H7 (cell line): ENCODE measurements around the gene RAB26. TPM values are rescaled to one million over a fixed set of nuclear protein-coding genes. Genes with fewer than 3 reads are reported as not detected.

Source experiments
- DNase-seq: peaks from one replicate; pipeline ENCODE4 v3.0.0; 2012
- H3K27me3 ChIP-seq: 2 replicates; pipeline ENCODE4 v1.6.0; 2011; ENCODE audit warnings: mild to moderate bottlenecking, low read length; ENCODE audit not compliant: control insufficient read depth, insufficient read depth
- H3K36me3 ChIP-seq: replicated peaks from 2 replicates; pipeline ENCODE4 v1.5.1; 2011; ENCODE audit warnings: low read length; ENCODE audit not compliant: control insufficient read depth, insufficient read depth
- H3K4me3 ChIP-seq: 2 replicates; pipeline ENCODE4 v1.5.1; 2011; ENCODE audit warnings: low read depth, mild to moderate bottlenecking, control low read depth, low read length, moderate library complexity; ENCODE audit not compliant: insufficient read depth
- total RNA-seq: library from RNA; depleted of rRNA; stranded (reverse); fragments of >200 nt; shearing (Covaris generic); gene quantifications from 2 replicates; pipeline ENCODE4 v1.2.3, GENCODE V29; 2014

Gene RAB26
- total RNA-seq, 1 experiment from 2014 or later = 10.7 TPM

DNA sequence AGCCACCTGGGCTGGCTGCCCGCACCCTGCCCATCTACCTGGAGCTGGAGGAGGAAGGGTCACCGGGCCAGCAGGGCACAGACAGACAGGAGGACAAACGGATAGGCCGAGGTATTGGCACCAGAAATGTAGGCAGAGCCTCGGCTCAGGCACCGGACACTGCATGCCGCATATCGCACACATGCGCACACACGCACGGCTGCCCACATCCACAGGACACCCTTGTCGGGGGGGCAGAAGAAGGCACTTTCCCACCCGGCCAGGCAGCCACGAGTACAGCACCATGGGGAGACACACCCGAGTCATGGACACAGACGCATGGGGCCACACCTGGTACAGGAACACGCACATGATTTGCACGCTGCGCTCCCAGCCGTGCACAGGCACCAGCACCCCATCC lies 33.5 kb downstream of the RAB26 start:
- DNase-seq = no peak
- no peak overlapping the region for H3K4me3 ChIP-seq
- H3K27me3 ChIP-seq = 0 out of 2 replicates have a peak, but pooled peaks cover 3% of the 10 kb centered on the region
- H3K36me3 ChIP-seq = peaks cover 2% of the 10 kb centered on the region; the same call in 1 of the 2 replicates

DNA sequence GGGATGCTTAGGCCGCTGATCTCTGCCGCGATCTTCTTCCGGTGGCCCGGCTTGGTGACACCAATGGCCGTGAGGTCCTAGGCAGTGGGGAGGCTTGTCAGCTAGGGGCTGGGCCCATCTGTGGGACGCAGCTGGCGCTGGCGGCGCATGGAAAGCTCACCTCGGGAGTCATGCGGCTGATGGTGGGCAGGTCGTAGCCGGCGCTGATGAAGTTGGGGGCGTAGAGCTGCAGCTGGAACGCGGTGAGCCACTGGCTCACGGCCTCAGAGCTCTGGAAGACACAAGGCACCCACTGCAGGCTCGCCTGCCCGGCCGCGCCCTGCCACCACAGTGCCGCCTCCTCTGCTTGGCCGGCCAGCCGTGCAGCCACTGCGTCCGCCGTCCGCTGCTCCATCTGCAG lies 35.2 kb downstream of the RAB26 start:
- H3K27me3 ChIP-seq = 0 out of 2 replicates have a peak, but pooled peaks cover 3% of the 10 kb centered on the region
- H3K36me3 ChIP-seq = no peaks in the 10 kb centered on the region
- no peak overlapping the region for H3K4me3 ChIP-seq
- no peak for DNase-seq

DNA sequence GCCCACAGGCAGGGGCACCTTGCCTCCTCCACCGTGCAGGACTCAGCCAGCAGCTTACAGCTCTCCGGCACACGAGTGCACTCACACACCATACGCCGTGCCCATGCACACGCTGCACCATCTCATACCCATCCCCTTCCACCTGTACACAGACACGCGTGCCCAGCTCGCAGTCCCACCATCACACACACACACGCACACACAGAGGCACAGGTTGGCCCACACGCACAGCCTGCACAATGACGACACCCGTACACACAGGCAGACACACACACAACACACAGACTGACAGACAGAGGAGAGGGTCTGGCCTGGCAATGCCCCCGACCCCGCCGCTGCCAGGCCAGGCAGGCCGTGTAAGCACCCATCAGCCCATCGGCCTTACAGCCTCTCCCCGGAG lies 35.9 kb downstream of the RAB26 start:
- 0 out of 2 replicates have a peak, but pooled peaks cover under 1% of the 10 kb centered on the region for H3K27me3 ChIP-seq
- H3K36me3 ChIP-seq = no peaks in the 10 kb centered on the region
- no peak overlapping the region for H3K4me3 ChIP-seq
- DNase-seq = no peak

DNA sequence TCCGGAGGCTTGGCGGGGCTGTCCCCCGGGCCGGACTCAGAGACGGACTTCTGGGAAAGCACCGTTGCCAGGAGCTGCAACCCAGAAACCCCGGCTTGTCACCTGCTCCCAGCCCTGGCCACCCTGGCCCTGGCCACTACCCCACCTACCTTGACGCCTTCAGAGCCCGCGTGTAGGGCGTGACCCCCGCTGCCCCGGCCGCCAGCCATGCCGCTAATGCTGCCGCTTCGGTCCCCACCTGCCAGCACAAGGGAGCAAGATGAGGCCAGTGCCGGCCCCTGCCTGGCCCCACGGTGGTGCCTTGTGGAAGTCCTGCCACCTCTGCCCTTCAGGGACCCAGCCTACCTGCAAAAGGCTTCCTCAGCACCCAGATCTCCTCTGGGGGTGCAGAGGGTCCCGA lies 36.5 kb downstream of the RAB26 start:
- H3K27me3 ChIP-seq = no peaks in the 10 kb centered on the region
- H3K36me3 ChIP-seq = no peaks in the 10 kb centered on the region
- DNase-seq = no peak
- no peak overlapping the region for H3K4me3 ChIP-seq

DNA sequence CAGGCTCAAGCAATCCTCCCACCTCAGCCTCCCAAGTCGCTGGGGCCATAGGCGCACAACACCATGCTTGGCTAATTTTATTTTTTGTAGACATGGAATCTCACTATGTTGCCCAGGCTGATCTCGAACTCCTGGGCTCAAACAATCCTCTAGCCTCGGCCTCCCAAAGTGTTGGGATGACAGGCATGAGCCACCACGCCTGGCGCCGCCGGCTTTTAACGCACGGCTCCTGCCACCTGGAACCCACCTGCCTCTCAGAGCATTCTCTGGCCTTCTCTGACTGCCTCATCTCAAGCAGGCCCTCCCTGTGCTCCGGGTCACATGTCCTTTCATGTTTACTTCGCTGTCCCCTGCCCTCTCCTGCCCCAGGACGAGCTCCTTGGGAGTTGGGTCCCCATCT lies 37.6 kb downstream of the RAB26 start:
- DNase-seq = no peak
- no peak overlapping the region for H3K4me3 ChIP-seq
- H3K36me3 ChIP-seq = no peaks in the 10 kb centered on the region
- H3K27me3 ChIP-seq = no peaks in the 10 kb centered on the region

DNA sequence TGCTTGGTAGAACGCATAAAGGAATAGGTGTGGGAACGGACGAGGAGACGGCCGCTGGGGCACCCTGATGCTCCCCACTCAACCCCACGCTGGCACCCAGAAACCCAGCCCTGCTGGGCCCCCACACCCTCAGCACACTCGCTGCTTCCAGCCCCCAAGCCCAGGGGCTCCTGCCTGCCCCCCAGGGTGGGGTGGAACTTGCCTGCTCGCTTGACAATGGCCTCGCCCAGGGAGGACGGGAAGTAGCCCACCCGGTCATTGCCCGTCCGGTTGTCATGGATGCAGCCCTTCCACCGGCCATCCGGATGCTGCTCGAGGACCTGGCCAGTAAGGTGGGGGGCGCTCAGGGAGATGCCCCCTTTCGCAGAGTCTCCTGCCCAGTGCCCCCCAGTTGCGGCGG lies 38.1 kb downstream of the RAB26 start:
- H3K4me3 ChIP-seq = no peak overlapping the region
- no peaks in the 10 kb centered on the region for H3K36me3 ChIP-seq
- DNase-seq = no peak
- H3K27me3 ChIP-seq = no peaks in the 10 kb centered on the region

DNA sequence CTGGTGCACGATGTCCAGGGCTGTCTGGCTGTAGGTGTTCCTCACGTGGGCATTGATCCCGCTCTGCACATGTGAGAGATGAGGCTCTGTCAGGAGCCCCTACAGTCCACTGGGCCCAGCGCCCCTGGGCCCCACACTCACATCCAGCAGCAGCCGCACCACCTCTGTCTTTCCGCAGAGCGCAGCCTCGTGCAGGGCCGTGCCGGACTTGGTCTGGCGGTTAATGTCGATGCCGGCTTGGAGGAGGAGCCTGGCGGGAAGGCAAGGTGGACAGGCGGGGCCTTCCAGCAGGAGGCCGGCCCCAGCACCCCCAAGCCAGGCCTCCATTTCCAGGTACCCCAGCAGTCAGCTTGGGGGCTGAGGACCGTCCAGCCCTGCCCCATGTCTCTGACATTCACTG lies 38.8 kb downstream of the RAB26 start:
- DNase-seq = no peak
- H3K4me3 ChIP-seq = no peak overlapping the region
- no peaks in the 10 kb centered on the region for H3K27me3 ChIP-seq

DNA sequence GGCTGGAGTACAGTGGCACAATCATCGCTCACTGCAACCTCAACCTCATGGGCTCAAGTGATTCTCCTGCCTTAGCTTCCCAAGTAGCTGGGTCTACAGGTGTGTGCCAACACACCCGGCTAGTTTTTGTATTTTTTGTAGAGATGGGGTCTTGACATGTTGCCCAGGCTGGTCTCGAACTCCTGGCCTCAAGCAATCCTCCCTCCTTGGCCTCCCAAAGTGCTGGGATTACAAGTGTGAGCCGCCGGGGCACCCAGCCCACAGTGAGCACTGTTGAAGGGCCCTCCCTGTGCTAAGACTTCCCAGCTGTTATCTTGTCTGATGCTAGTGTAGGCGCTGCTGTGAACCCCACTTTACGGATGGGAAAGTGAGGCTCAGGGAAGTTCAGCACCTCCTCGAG lies 40.0 kb downstream of the RAB26 start:
- Histone ChIP-seq H3K4me3 (no peak overlapping the region), H3K27me3 (no peaks in the 10 kb centered on the region), H3K36me3 (no peaks in the 10 kb centered on the region)
- no peak for DNase-seq

More for the DNA sequence above, 38.8 kb downstream of the RAB26 start:
- H3K36me3 ChIP-seq = no peaks in the 10 kb centered on the region

DNA sequence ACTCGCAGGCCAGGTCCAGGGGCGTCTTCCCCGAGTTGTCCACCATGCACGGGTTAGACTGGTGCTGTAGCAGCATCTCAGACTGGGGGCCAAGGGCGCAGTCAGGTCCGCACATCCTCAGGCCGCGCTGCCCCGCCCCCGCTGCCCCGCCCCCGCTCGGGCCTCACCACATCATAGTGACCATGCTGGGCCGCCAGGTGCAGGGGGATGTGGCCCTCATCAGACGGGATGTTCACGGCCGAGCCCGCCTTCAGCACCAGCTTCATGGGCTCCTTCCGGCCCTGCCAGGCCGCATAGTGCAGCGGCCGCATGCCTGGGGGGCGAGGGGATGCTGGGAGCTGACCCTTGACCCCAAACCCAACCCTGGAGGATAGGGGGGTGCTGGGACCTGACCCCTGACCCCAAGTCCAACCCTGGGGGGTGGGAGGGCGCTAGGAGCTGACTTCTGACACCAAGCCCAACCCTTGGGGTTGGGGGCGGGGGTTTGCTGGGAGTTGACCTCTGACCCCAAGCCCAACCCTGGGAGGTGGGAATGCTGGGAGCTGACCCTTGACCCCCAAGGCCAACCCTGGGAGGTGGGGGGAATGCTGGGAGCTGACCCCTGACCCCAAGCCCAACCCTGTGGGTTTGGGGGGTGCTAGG lies 40.9 kb downstream of the RAB26 start:
- DNase-seq = no peak
- no peaks in the 10 kb centered on the region for H3K36me3 ChIP-seq
- no peak overlapping the region for H3K4me3 ChIP-seq
- H3K27me3 ChIP-seq = no peaks in the 10 kb centered on the region; the same call in 1 of the 2 replicates

DNA sequence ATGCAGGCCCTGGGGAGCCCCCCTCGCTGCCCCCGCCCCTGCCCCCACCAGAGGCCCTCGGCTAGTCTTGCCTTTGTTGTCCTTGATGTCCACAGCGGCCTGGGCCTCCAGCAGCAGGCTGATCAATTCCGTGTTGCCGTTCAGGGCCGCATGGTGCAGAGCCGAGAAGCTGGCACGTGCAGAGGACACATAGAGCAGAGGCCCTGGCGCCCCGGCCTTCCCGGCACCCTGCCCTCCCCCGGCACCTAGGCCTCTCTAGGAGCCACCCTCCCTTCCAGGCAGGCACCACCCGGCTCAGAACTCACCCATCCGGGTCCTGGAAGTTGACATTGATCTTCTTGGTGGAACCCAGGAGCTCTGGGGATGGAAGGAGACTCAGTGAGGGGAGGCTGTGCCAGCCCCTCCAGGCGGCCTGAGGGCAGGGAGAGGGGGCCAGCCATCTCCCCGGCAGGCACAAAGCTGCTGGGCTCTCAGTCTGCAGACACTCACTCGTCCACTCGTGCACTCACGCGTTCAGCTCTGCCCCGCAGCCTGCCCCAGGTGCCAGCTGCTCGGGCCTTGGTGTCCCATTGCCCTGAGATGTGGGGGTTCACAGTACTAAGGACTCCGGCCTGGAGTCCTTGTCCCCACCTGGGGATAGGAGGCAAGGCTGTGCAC lies 41.7 kb downstream of the RAB26 start:
- Histone ChIP-seq H3K4me3 (no peak overlapping the region), H3K27me3 (peaks cover 2% of the 10 kb centered on the region; the same call in 1 of the 2 replicates), H3K36me3 (no peaks in the 10 kb centered on the region)
- no peak for DNase-seq

DNA sequence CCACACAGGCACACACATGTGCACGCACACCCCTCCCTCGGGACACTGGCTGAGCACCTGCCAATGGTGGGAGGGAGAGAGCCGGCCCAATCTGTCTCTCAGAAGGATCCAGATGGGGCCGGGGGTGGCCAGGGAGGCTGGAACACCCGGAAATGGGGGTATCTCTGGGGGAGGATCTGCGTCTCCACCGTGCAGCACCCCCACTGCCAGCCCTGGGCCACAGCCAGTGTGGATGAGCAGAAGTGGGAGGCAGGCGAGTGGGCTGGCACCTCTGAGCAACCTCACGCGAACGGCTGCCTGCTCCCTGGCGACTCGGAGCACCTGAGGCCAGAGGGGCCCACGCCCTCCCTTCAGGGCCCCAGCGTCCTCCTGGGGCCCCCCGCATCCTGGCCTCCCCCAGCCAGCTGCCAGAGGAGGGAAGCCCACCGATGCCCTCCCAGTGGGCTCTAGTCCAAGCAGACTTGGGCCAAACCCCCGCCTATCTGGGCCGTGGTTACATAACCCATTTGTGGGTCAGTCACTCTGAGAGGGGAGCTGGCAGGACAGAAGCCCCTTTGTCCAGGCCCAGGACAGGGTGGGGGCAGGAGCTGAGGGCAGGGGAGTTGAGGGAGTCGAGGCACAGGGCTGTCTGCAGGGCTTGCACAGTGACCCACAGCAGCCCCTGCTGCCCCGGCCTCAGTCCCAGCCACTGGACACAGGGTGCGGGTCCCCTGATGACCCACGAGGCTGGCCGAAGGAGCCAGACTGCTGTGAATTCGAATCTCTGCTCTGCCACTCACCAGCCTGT lies 42.4 kb downstream of the RAB26 start:
- Histone ChIP-seq H3K4me3 (no peak overlapping the region), H3K27me3 (peaks cover 9% of the 10 kb centered on the region), H3K36me3 (no peaks in the 10 kb centered on the region)
- DNase-seq = no peak

DNA sequence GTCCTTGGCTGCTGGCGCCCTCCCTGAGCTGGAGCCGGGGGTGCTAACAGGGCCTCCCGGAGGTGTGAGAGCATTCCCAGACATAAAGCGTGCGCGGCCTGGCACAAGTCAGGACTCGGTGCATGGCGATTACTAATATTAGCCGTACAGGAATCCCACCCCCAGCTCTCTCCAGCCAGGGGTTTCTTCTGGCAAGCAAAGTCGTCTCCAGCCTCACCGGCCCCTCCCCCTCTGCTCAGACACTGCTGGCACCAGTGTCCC lies 43.0 kb downstream of the RAB26 start:
- Histone ChIP-seq H3K4me3 (no peak overlapping the region), H3K36me3 (no peaks in the 10 kb centered on the region), H3K27me3 (peaks cover 11% of the 10 kb centered on the region)
- DNase-seq = no peak

DNA sequence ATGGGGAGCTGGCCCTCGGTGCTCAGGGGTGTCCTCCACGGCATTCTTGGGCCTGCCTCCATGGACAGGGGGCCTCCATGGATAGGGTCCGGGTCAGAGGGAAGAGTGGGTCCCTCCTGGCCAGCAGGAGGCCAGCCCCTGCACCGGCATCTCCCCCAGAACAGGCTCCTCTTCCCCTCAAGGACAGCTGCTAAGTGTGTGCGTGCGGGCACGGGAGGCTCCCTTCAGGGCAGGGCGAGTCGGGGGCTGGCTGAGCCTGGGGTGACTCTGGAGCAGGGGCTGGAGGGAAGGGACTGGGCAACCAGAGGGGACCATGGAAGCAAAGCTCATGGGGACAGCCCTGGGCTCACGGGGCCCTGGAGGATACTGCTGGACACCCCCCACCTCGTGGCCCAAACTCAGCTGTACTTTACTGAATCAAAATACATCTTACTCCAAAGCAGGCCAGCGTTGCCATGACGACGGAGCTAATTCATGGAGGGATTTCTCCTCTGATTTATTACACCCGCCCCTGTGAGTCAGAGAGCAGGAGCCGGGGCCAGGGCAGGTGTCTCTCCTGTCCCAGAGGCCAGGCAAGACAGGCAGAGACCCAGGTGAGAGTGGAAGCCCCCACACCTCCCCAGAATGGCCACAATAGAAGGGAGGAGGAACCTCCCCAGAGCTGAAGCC lies 45.9 kb downstream of the RAB26 start:
- no peaks in the 10 kb centered on the region for H3K36me3 ChIP-seq
- no peak for DNase-seq

DNA sequence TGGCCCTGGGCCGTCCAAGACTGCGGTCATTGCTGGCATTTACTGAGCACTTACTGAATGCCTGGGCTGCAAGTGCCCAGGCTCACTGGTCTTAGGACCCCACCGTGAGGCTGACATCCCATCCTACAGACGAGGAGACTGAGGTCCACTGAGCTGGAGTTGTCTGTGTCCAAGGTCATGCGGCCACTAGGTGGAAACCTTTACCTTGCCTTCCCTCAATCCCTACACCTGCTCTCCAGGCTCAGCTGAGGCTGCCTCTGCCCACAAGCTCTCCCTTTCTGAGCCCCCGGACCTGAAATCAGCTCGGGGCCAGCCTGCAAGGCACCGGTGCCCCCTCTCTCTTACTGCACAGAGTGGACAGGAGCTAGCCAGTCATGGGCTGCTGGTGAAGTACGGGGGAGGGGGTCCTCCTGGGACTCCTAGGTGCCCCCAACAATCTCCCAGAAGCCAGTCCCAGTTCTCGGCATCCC lies 46.5 kb downstream of the RAB26 start:
- Histone ChIP-seq H3K36me3 (no peaks in the 10 kb centered on the region), H3K27me3 (peaks cover 33% of the 10 kb centered on the region), H3K4me3 (peak overlapping the region; percentile 47)
- peak; percentile 95 for DNase-seq

More for the DNA sequence above, 45.9 kb downstream of the RAB26 start:
- Histone ChIP-seq H3K27me3 (peaks cover 32% of the 10 kb centered on the region), H3K4me3 (no peak overlapping the region)
